HAP-1 (cell line): Measurements from ENCODE around the gene MRPL11.
"Not testable (repeated sequence)": the region's sequence is repeated elsewhere in the genome, so short reads cannot be mapped to it uniquely, and the experiment has no call there.

Source experiments
- DNase-seq, 2 experiments: peaks; one replicate each; pipeline ENCODE4 v3.0.0-alpha.2; 2016 to 2020; ENCODE audit warnings: low spot score in 2 of 2
- H3K27me3 ChIP-seq: fragments of 250-450 bp; sonication (Bioruptor Pico); 2 replicates; pipeline ENCODE4 v1.5.1; 2020; ENCODE audit warnings: low read depth, mild to moderate bottlenecking, moderate library complexity
- H3K36me3 ChIP-seq: fragments of 250-450 bp; sonication (Bioruptor Pico); replicated peaks from 2 replicates; pipeline ENCODE4 v1.5.1; 2020; ENCODE audit warnings: mild to moderate bottlenecking
- H3K4me1 ChIP-seq: fragments of 250-450 bp; sonication (Bioruptor Pico); 2 replicates; pipeline ENCODE4 v1.5.1; 2020; ENCODE audit warnings: mild to moderate bottlenecking
- H3K4me3 ChIP-seq: fragments of 250-450 bp; sonication (Bioruptor Pico); 2 replicates; pipeline ENCODE4 v1.5.1; 2020; ENCODE audit warnings: mild to moderate bottlenecking, moderate library complexity
- H3K9me3 ChIP-seq: fragments of 250-450 bp; sonication (Bioruptor Pico); 2 replicates; pipeline ENCODE4 v1.5.1; 2020; ENCODE audit warnings: mild to moderate bottlenecking, moderate library complexity
- in situ Hi-C: fragments of 300-500 bp; cut with MboI; formaldehyde crosslinking; loops from 3 replicates; pipeline ENCODE4 v1.14.3; 2020; ENCODE audit warnings: low sequenced_read_pairs, inconsistent platforms, mixed read lengths

The MRPL11 gene

DNA sequence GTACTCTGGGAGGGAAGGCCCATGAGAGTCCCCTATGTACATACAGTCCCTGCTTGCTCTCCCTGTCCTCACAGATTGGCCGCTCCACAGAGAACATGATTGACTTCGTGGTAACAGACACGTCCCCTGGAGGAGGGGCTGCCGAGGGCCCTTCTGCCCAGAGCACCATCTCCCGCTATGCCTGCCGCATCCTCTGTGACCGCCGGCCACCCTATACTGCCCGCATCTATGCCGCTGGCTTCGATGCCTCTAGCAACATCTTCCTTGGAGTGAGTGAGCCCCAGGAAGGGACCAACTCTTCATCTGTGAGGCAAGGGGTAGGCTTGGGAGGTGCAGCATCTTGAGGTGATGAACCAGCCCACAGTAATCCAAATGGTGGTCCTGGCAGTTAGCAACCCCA is 34.5 kb upstream of the MRPL11 start:
- Histone ChIP-seq H3K9me3 (no peaks in the 10 kb centered on the region), H3K4me1 (no peaks in the 10 kb centered on the region), H3K4me3 (no peak overlapping the region), H3K36me3 (peaks cover 22% of the 10 kb centered on the region), H3K27me3 (no peaks in the 10 kb centered on the region)
- DNase-seq, result no peak
- in situ Hi-C loops, result no loop called here

- DNase-seq, result no peak
- H3K27me3 ChIP-seq, result no peaks in the 10 kb centered on the region
- H3K4me1 ChIP-seq, result peaks cover 5% of the 10 kb centered on the region; the same call in 1 of the 2 replicates
- in situ Hi-C loops, result no loop called here
- peaks cover 22% of the 10 kb centered on the region for H3K36me3 ChIP-seq
- no peaks in the 10 kb centered on the region for H3K9me3 ChIP-seq
- no peak overlapping the region for H3K4me3 ChIP-seq
These were observed 33.4 kb upstream of the MRPL11 start for GRCh38 chr11:66472054-66472453.

DNA sequence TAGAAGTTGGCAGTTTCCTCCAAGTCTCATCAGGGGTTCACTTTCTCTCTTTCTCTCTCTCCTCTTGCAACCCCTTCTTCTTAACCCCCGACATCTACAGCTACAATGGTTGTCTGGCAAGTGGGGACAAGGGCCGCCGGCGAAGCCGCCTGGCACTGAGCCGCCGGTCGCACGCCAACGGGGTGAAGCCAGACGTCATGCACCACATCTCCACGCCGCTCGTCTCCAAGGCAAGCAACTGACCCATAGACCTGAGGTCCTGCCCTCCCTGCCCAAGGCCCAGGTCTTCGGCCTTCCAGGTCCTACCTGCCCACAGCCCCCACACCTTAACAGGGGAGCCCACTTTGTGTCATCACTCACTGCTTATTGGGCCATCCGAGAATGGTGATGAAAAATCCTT is 32.5 kb upstream of the MRPL11 start:
- in situ Hi-C loops, result no loop called here
- DNase-seq, result no peak
- Histone ChIP-seq H3K4me1 (peaks cover 5% of the 10 kb centered on the region; the same call in 1 of the 2 replicates), H3K4me3 (no peak overlapping the region), H3K27me3 (no peaks in the 10 kb centered on the region), H3K9me3 (no peaks in the 10 kb centered on the region), H3K36me3 (peaks cover 20% of the 10 kb centered on the region)

GRCh38 chr11:66470015-66470414 is 31.4 kb upstream of the MRPL11 start:
- in situ Hi-C loops, result no loop called here
- Histone ChIP-seq H3K27me3 (no peaks in the 10 kb centered on the region), H3K36me3 (peaks cover 19% of the 10 kb centered on the region), H3K9me3 (no peaks in the 10 kb centered on the region), H3K4me1 (peaks cover 5% of the 10 kb centered on the region; the same call in 1 of the 2 replicates), H3K4me3 (no peak overlapping the region)
- DNase-seq, result no peak

DNA sequence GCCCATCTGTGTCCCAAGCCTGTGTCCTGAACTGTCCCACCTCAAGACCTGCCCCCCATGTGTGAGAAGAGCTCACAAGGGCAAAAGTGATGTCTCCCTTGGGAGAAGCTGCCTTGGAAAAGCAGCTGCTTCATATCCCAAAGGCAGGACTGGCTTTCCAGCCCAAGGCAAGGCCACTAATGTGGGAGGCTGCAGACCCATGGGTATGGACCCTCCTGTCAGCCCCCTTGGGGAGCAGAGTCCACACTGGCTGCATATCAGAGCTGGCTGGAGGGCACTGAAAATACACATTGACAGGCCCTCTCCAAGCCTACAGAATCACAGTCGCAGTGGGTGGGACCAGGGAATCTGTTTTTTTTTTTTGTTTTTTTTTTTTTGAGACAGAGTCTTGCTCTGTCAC is 30.8 kb upstream of the MRPL11 start:
- Histone ChIP-seq H3K36me3 (peaks cover 19% of the 10 kb centered on the region), H3K4me1 (peaks cover 5% of the 10 kb centered on the region; the same call in 1 of the 2 replicates), H3K27me3 (no peaks in the 10 kb centered on the region), H3K4me3 (no peak overlapping the region), H3K9me3 (no peaks in the 10 kb centered on the region)
- no peak for DNase-seq
- in situ Hi-C loops, result no loop called here

DNA sequence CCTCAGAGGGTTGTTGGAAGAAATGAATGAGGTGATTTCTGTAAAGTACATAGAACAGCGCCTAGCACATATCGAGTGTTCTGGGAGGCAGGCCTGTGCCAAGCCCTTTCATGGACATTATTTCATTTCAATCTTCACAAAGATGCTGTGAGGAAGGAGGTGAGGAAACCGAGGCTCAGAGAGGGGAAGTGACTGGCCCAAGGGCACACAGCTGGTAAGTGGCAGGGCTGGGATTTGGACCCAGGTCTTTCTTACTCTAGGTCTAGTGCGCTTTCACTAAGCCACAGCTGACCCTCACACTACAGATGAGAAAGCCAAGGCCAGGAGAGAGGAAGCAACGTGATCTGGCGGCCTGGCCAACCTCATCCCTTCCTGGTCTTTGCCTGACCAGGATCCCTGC is 30.0 kb upstream of the MRPL11 start:
- H3K27me3 ChIP-seq, result no peaks in the 10 kb centered on the region
- in situ Hi-C loops, result no loop called here

GRCh38 chr11:66467756-66468155 is 29.1 kb upstream of the MRPL11 start:
- Histone ChIP-seq H3K27me3 (no peaks in the 10 kb centered on the region), H3K36me3 (peaks cover 4% of the 10 kb centered on the region), H3K4me1 (peaks cover 5% of the 10 kb centered on the region; the same call in 1 of the 2 replicates), H3K9me3 (no peaks in the 10 kb centered on the region), H3K4me3 (peak overlapping the region; percentile 48)
- peak in 1 of 2 experiments; percentile 42 for DNase-seq
- in situ Hi-C loops, result no loop called here

More for the DNA sequence above, 30.0 kb upstream of the MRPL11 start:
- DNase-seq, result no peak
- Histone ChIP-seq H3K4me1 (peaks cover 5% of the 10 kb centered on the region; the same call in 1 of the 2 replicates), H3K36me3 (peaks cover 13% of the 10 kb centered on the region), H3K9me3 (no peaks in the 10 kb centered on the region), H3K4me3 (no peak overlapping the region)

- Histone ChIP-seq H3K27me3 (no peaks in the 10 kb centered on the region), H3K4me3 (peak overlapping the region; percentile 48), H3K9me3 (no peaks in the 10 kb centered on the region), H3K36me3 (peaks cover 4% of the 10 kb centered on the region; the same call in 1 of the 2 replicates), H3K4me1 (peaks cover 5% of the 10 kb centered on the region; the same call in 1 of the 2 replicates)
- in situ Hi-C loops, result no loop called here
- DNase-seq, result peak in 1 of 2 experiments; percentile 62
These were observed 28.5 kb upstream of the MRPL11 start for GRCh38 chr11:66467034-66467659.

GRCh38 chr11:66466225-66467033 is 27.8 kb upstream of the MRPL11 start, which contains the start of gene PELI3:
PELI3 (plus strand) TSS chr11:66466905; CDS start chr11:66468129, 1,224 bp downstream.
- in situ Hi-C loops, result no loop called here
- Histone ChIP-seq H3K27me3 (no peaks in the 10 kb centered on the region), H3K36me3 (peaks cover 4% of the 10 kb centered on the region; the same call in 1 of the 2 replicates), H3K4me1 (peaks cover 5% of the 10 kb centered on the region; the same call in 1 of the 2 replicates), H3K9me3 (no peaks in the 10 kb centered on the region), H3K4me3 (peak within 1 kb of the TSS; percentile 51)
- DNase-seq, result peak; percentile 79 to 96

GRCh38 chr11:66465373-66466224 is 27.0 kb upstream of the MRPL11 start:
- in situ Hi-C loops, result no loop called here
- no peak for DNase-seq
- Histone ChIP-seq H3K9me3 (no peaks in the 10 kb centered on the region), H3K4me1 (peaks cover 5% of the 10 kb centered on the region; the same call in 1 of the 2 replicates), H3K27me3 (no peaks in the 10 kb centered on the region), H3K36me3 (peaks cover 4% of the 10 kb centered on the region; the same call in 1 of the 2 replicates), H3K4me3 (peak overlapping the region; percentile 51)

GRCh38 chr11:66464916-66465315 is 26.3 kb upstream of the MRPL11 start:
- Histone ChIP-seq H3K27me3 (no peaks in the 10 kb centered on the region), H3K4me1 (peaks cover 5% of the 10 kb centered on the region; the same call in 1 of the 2 replicates), H3K36me3 (peaks cover 4% of the 10 kb centered on the region; the same call in 1 of the 2 replicates), H3K4me3 (no peak overlapping the region), H3K9me3 (no peaks in the 10 kb centered on the region)
- no peak for DNase-seq
- in situ Hi-C loops, result no loop called here

- H3K27me3 ChIP-seq, DNase-seq, in situ Hi-C loops, H3K4me1 ChIP-seq, H3K4me3 ChIP-seq, H3K36me3 ChIP-seq, H3K9me3 ChIP-seq: not testable (repeated sequence)
These were observed 25.5 kb upstream of the MRPL11 start for GRCh38 chr11:66464116-66464515.

- in situ Hi-C loops, result no loop called here
- no peaks in the 10 kb centered on the region for H3K9me3 ChIP-seq
- H3K4me3 ChIP-seq, result no peak overlapping the region
- H3K36me3 ChIP-seq, result no peaks in the 10 kb centered on the region
- H3K27me3 ChIP-seq, result no peaks in the 10 kb centered on the region
- peaks cover 4% of the 10 kb centered on the region; the same call in 1 of the 2 replicates for H3K4me1 ChIP-seq
- DNase-seq, result no peak
These were observed 24.3 kb upstream of the MRPL11 start for GRCh38 chr11:66462911-66463310.
